H9 (cell line): ENCODE data around the gene BCL11B. TPM values are rescaled to one million over a fixed set of nuclear protein-coding genes. Genes with fewer than 3 reads are reported as not detected.
A peak's percentile ranks its signal among the peaks of the same experiment; 100 is the strongest.

Experiments used
- DNase-seq: peaks from one replicate; pipeline ENCODE4 v3.0.0-alpha.2; 2017
- H2AFZ ChIP-seq: one replicate; pipeline ENCODE4 v1.6.1; 2013; ENCODE audit warnings: mild to moderate bottlenecking, low read length, control low read depth, moderate library complexity
- H2AK5ac ChIP-seq: 2 replicates; pipeline ENCODE4 v1.6.1; 2013; ENCODE audit warnings: low read length, control low read depth, mixed read lengths; ENCODE audit not compliant: insufficient read length
- H2BK120ac ChIP-seq: one replicate; pipeline ENCODE4 v1.6.1; 2013; ENCODE audit warnings: low read depth, mild to moderate bottlenecking, low read length, control low read depth, inconsistent platforms; ENCODE audit not compliant: poor library complexity, severe bottlenecking
- H2BK12ac ChIP-seq: 2 replicates; pipeline ENCODE4 v1.6.1; 2013; ENCODE audit warnings: low read length, control low read depth, mixed read lengths, low read depth; ENCODE audit not compliant: insufficient read length
- H2BK15ac ChIP-seq: 2 replicates; pipeline ENCODE4 v1.6.1; 2013; ENCODE audit warnings: low read depth, low read length, control low read depth
- H2BK20ac ChIP-seq: one replicate; pipeline ENCODE4 v1.6.1; 2013; ENCODE audit warnings: low read depth, mild to moderate bottlenecking, low read length, control low read depth, inconsistent platforms; ENCODE audit not compliant: poor library complexity, severe bottlenecking
- H2BK5ac ChIP-seq: 2 replicates; pipeline ENCODE4 v1.6.1; 2013; ENCODE audit warnings: low read length, control low read depth, mixed read lengths; ENCODE audit not compliant: insufficient read length
- H3K14ac ChIP-seq: 2 replicates; pipeline ENCODE4 v1.6.1; 2013; ENCODE audit warnings: low read length, control low read depth; ENCODE audit not compliant: insufficient read depth
- H3K18ac ChIP-seq: 2 replicates; pipeline ENCODE4 v1.6.1; 2013; ENCODE audit warnings: low read depth, mild to moderate bottlenecking, mixed read lengths, low read length, control low read depth; ENCODE audit not compliant: insufficient read length
- H3K23ac ChIP-seq: 2 replicates; pipeline ENCODE4 v1.6.1; 2013; ENCODE audit warnings: low read length, control low read depth, mixed read lengths, low read depth; ENCODE audit not compliant: insufficient read length
- H3K23me2 ChIP-seq: 2 replicates; pipeline ENCODE4 v1.6.1; 2013; ENCODE audit warnings: low read depth, mild to moderate bottlenecking, mixed read lengths, low read length, control low read depth; ENCODE audit not compliant: insufficient read length, poor library complexity, severe bottlenecking
- H3K27ac ChIP-seq: 2 replicates; pipeline ENCODE4 v1.5.1; 2013; ENCODE audit warnings: low read length, control low read depth, mixed read lengths, low read depth; ENCODE audit not compliant: insufficient read length
- H3K27me3 ChIP-seq: 2 replicates; pipeline ENCODE4 v1.6.1; 2013; ENCODE audit warnings: low read length, control low read depth, inconsistent platforms; ENCODE audit not compliant: insufficient read depth
- H3K4ac ChIP-seq: 2 replicates; pipeline ENCODE4 v1.6.1; 2013; ENCODE audit warnings: low read depth, mild to moderate bottlenecking, control low read depth, inconsistent platforms, low read length, moderate library complexity
- H3K4me1 ChIP-seq: 2 replicates; pipeline ENCODE4 v1.6.1; 2013; ENCODE audit warnings: low read length, control low read depth, inconsistent platforms; ENCODE audit not compliant: insufficient read depth
- H3K4me2 ChIP-seq: 2 replicates; pipeline ENCODE4 v1.6.1; 2013; ENCODE audit warnings: low read length, control low read depth, mixed read lengths; ENCODE audit not compliant: insufficient read length, insufficient read depth
- H3K56ac ChIP-seq: 2 replicates; pipeline ENCODE4 v1.6.1; 2013; ENCODE audit warnings: low read depth, mild to moderate bottlenecking, mixed read lengths, low read length, control low read depth; ENCODE audit not compliant: insufficient read length
- H3K79me1 ChIP-seq: 2 replicates; pipeline ENCODE4 v1.6.1; 2013; ENCODE audit warnings: low read depth, mild to moderate bottlenecking, moderate library complexity, low read length, control low read depth, inconsistent platforms; ENCODE audit not compliant: insufficient read depth, poor library complexity, severe bottlenecking
- H3K79me2 ChIP-seq: 2 replicates; pipeline ENCODE4 v1.6.1; 2013; ENCODE audit warnings: low read length, control low read depth, inconsistent platforms; ENCODE audit not compliant: insufficient read depth
- H3K9ac ChIP-seq: 2 replicates; pipeline ENCODE4 v1.6.1; 2013; ENCODE audit warnings: low read length, control low read depth, mixed read lengths; ENCODE audit not compliant: insufficient read length; ENCODE audit errors: extremely low read depth
- H3K9me3 ChIP-seq: one replicate; pipeline ENCODE4 v1.6.1; 2013; ENCODE audit warnings: low read depth, low read length, inconsistent platforms; ENCODE audit not compliant: control insufficient read depth
- H3T11ph ChIP-seq: one replicate; pipeline ENCODE4 v1.6.1; 2013; ENCODE audit warnings: mild to moderate bottlenecking, low read length, control low read depth, inconsistent platforms
- H4K20me1 ChIP-seq: one replicate; pipeline ENCODE4 v1.6.1; 2013; ENCODE audit not compliant: control insufficient read depth, insufficient read length, insufficient read depth
- H4K5ac ChIP-seq: 2 replicates; pipeline ENCODE4 v1.6.1; 2013; ENCODE audit warnings: low read depth, mild to moderate bottlenecking, mixed read lengths, low read length, control low read depth; ENCODE audit not compliant: insufficient read length
- H4K8ac ChIP-seq: replicated peaks from 2 replicates; pipeline ENCODE4 v1.6.1; 2013; ENCODE audit warnings: low read length, control low read depth, mixed read lengths, low read depth; ENCODE audit not compliant: insufficient read length
- H4K91ac ChIP-seq: 2 replicates; pipeline ENCODE4 v1.6.1; 2013; ENCODE audit warnings: low read depth, mild to moderate bottlenecking, moderate library complexity, mixed read lengths, low read length, control low read depth; ENCODE audit not compliant: insufficient read length
- H3K27ac Mint-ChIP-seq, 3 experiments: 2 replicates in 2 of 3; 3 replicates in 1 of 3; pipeline ENCODE4 v1.8.0; 2020 to 2021; ENCODE audit warnings: mixed read lengths in 3 of 3, mild to moderate bottlenecking in 1 of 3, moderate library complexity in 1 of 3
- H3K27me3 Mint-ChIP-seq: 2 replicates; pipeline ENCODE4 v1.8.0; 2021; ENCODE audit warnings: low read depth, mild to moderate bottlenecking, moderate library complexity, mixed read lengths
- H3K36me3 Mint-ChIP-seq, 3 experiments: 2 replicates in 2 of 3; 3 replicates in 1 of 3; pipeline ENCODE4 v1.8.0; 2020 to 2021; ENCODE audit warnings: low read depth in 3 of 3, mixed read lengths in 3 of 3; ENCODE audit not compliant: insufficient read depth in 1 of 3
- H3K4me1 Mint-ChIP-seq, 2 experiments: 2 replicates each; pipeline ENCODE4 v1.8.0; 2020; ENCODE audit warnings: mixed read lengths in 2 of 2
- H3K4me3 Mint-ChIP-seq, 2 experiments: 2 replicates in 1 of 2; 3 replicates in 1 of 2; pipeline ENCODE4 v1.8.0; 2020 to 2021; ENCODE audit warnings: mild to moderate bottlenecking in 2 of 2, mixed read lengths in 2 of 2, moderate library complexity in 1 of 2
- H3K9me3 Mint-ChIP-seq, 2 experiments: 2 replicates in 1 of 2; 3 replicates in 1 of 2; pipeline ENCODE4 v1.8.0; 2020; ENCODE audit warnings: mild to moderate bottlenecking in 2 of 2, mixed read lengths in 2 of 2, moderate library complexity in 1 of 2
- CTCF ChIP-seq: fragments of 200-600 bp; sonication (generic); conservative IDR thresholded peaks from 3 replicates; pipeline ENCODE4 v1.8.0; 2021; ENCODE audit warnings: antibody characterized with exemption, mild to moderate bottlenecking
- WGBS: extraction: QIAGEN DNeasy Blood & Tissue Kit; methylation state at CpG from one replicate; pipeline ENCODE4 v1.1.7; 2013; ENCODE audit warnings: missing lambda C conversion rate, low lambda C conversion rate, mixed read lengths; ENCODE audit not compliant: insufficient read length; ENCODE audit errors: extremely low coverage; 5-methylcytosine and 5-hydroxymethylcytosine counted together
- total RNA-seq: library from RNA; stranded (reverse); gene quantifications from 2 replicates; pipeline ENCODE4 v1.2.1, GENCODE V29; 2021

The BCL11B gene
- total RNA-seq, 1 experiment from 2014 or later = 4.9 TPM

- Histone ChIP-seq H3K23ac (no peak overlapping the region), H3K79me1 (no peaks in the 10 kb centered on the region), H3K4ac (no peak overlapping the region), H3K56ac (no peak overlapping the region), H4K91ac (no peak overlapping the region), H3K18ac (no peak overlapping the region), H3K14ac (no peak overlapping the region), H4K20me1 (no peaks in the 10 kb centered on the region), H3K27me3 (no peaks in the 10 kb centered on the region), H2BK120ac (no peak overlapping the region), H2BK20ac (no peak overlapping the region), H2BK5ac (no peak overlapping the region), H2AFZ (no peak overlapping the region), H4K8ac (no peak overlapping the region), H3K23me2 (no peaks in the 10 kb centered on the region), H2AK5ac (no peak overlapping the region), H3K27ac (no peak overlapping the region), H3K4me1 (no peaks in the 10 kb centered on the region; the same call in 1 of the 2 replicates), H3K4me2 (no peak overlapping the region), H3K9ac (no peak overlapping the region), H2BK15ac (no peak overlapping the region), H3T11ph (no peak overlapping the region), H3K79me2 (no peaks in the 10 kb centered on the region), H3K9me3 (no peaks in the 10 kb centered on the region), H2BK12ac (no peak overlapping the region), H4K5ac (no peak overlapping the region)
- Mint-ChIP-seq H3K27ac (peak overlapping the region in 1 of 3 experiments; percentile 13; a peak in 1 of 7 replicates), H3K36me3 (no peaks in the 10 kb centered on the region; a peak in 1 of 7 replicates), H3K4me1 (peaks cover 21 to 22% of the 10 kb centered on the region in 2 experiments), H3K27me3 (peaks cover 4% of the 10 kb centered on the region), H3K4me3 (no peak overlapping the region), H3K9me3 (no peaks in the 10 kb centered on the region)
- no peak for DNase-seq
- WGBS = no CpG with 5 or more reads among the region's 9 CpGs
- TF ChIP-seq CTCF = no peak
These were observed 45.5 kb upstream of the BCL11B start for GRCh38 chr14:99317231-99318090.
